PC-9 (cell line): ENCODE data around the gene PGAP6.

Source experiments
- EZH2 ChIP-seq: fragments of 200-600 bp; sonication (generic); IDR thresholded peaks from 2 replicates; pipeline ENCODE4 v1.8.0; 2017; ENCODE audit warnings: antibody characterized with exemption, low read depth
- TF ChIP-seq, protein P1 (sequence below): fragments of 200-600 bp; sonication (generic); conservative IDR thresholded peaks from 2 replicates; pipeline ENCODE4 v1.6.1; 2017; ENCODE audit warnings: mixed run types, antibody characterized with exemption, mild to moderate bottlenecking, moderate library complexity

DNA sequence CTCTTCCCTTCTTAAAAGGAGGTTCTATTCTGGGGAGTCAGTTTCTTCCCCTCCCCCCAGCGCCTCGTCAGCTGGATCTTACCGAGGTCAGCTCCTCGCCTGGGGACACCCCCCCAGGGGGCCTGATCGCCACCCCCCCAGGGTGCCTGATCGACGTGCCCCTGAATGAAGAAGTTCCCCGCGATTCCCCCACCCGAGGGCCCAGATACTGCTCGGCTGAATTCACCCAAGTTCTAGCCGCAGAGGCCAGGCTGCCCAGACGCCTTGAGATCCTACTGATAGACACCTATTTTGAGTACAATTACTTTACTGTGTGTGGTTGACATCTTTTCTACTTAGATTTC is 45.1 kb upstream of the PGAP6 start:
- TF ChIP-seq, protein P1, sequence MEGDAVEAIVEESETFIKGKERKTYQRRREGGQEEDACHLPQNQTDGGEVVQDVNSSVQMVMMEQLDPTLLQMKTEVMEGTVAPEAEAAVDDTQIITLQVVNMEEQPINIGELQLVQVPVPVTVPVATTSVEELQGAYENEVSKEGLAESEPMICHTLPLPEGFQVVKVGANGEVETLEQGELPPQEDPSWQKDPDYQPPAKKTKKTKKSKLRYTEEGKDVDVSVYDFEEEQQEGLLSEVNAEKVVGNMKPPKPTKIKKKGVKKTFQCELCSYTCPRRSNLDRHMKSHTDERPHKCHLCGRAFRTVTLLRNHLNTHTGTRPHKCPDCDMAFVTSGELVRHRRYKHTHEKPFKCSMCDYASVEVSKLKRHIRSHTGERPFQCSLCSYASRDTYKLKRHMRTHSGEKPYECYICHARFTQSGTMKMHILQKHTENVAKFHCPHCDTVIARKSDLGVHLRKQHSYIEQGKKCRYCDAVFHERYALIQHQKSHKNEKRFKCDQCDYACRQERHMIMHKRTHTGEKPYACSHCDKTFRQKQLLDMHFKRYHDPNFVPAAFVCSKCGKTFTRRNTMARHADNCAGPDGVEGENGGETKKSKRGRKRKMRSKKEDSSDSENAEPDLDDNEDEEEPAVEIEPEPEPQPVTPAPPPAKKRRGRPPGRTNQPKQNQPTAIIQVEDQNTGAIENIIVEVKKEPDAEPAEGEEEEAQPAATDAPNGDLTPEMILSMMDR, result no peak
- TF ChIP-seq EZH2, result no peak
